ENCODE results near the gene ZNF84. TPM values are rescaled to one million over a fixed set of nuclear protein-coding genes. Genes with fewer than 3 reads are reported as not detected.

The ZNF84 gene
- total RNA-seq, 1 donor from 2014 or later = 40.0 TPM

Other genes starting within 250 kb of the ZNF84 start
- 123 TPM for gene GOLGA3, start 208.6 kb upstream of the ZNF84 start, total RNA-seq (ENCODE audit: insufficient read depth, low replicate concordance)
- gene CHFR, start 149.9 kb upstream of the ZNF84 start, total RNA-seq (ENCODE audit: insufficient read depth, low replicate concordance) = 34.7 TPM
- 32.5 TPM for gene ZNF605, start 81.2 kb upstream of the ZNF84 start, total RNA-seq (ENCODE audit: insufficient read depth, low replicate concordance)
- gene ZNF26, start 51.1 kb upstream of the ZNF84 start, total RNA-seq (ENCODE audit: insufficient read depth, low replicate concordance) = 20.9 TPM
- gene ZNF140, start 43.4 kb downstream of the ZNF84 start, total RNA-seq (ENCODE audit: insufficient read depth, low replicate concordance) = 14.9 TPM
- gene ZNF891, start 92.8 kb downstream of the ZNF84 start, total RNA-seq (ENCODE audit: insufficient read depth, low replicate concordance) = 9.1 TPM
- gene ZNF10, start 93.1 kb downstream of the ZNF84 start, total RNA-seq (ENCODE audit: insufficient read depth, low replicate concordance) = 4.6 TPM
- 43.3 TPM for gene ZNF268, start 144.0 kb downstream of the ZNF84 start, total RNA-seq (ENCODE audit: insufficient read depth, low replicate concordance)
- 0.48 TPM for gene ANHX, start 198.4 kb downstream of the ZNF84 start, total RNA-seq (ENCODE audit: insufficient read depth, low replicate concordance)

Data from umbilical cord (tissue), 1 donor.